GM18505 (cell line): ENCODE results near the gene HSD17B1.
"Not testable (repeated sequence)": the region's sequence is repeated elsewhere in the genome, so short reads cannot be mapped to it uniquely, and the experiment has no call there.

Experiments used
- ATAC-seq: cut with Tn5 transposase; IDR thresholded peaks from one replicate; pipeline ENCODE4 v1.9.1; 2021; ENCODE audit not compliant: unreplicated experiment
- POLR2A ChIP-seq: IDR thresholded peaks from 4 replicates; pipeline ENCODE4 v1.6.1; 2011; ENCODE audit warnings: borderline replicate concordance; ENCODE audit not compliant: insufficient read depth, insufficient read length; ENCODE audit errors: extremely low read depth

The HSD17B1 gene, protein sequence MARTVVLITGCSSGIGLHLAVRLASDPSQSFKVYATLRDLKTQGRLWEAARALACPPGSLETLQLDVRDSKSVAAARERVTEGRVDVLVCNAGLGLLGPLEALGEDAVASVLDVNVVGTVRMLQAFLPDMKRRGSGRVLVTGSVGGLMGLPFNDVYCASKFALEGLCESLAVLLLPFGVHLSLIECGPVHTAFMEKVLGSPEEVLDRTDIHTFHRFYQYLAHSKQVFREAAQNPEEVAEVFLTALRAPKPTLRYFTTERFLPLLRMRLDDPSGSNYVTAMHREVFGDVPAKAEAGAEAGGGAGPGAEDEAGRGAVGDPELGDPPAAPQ

DNA sequence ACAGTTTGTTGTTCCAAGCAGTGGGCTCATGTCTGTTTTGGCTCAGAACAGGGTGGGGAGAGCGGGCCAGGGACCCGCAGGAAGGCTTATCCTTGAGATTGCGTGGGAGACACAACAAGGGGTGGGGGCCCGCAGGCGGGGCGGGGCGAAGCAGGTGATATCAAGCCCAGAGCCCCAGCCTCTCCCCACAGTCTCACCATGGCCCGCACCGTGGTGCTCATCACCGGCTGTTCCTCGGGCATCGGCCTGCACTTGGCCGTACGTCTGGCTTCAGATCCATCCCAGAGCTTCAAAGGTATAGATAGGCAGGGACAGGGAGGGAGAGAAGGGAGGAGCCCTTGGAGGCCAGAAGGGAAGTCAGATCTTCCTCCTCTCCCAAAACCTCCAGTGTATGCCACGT lies at the start of gene HSD17B1:
TSS of gene HSD17B1 (plus strand) at position 188 of the 400 bp plus-strand sequence. CDS start at position 199, 11 bp downstream.
- not testable (repeated sequence) for ATAC-seq

DNA sequence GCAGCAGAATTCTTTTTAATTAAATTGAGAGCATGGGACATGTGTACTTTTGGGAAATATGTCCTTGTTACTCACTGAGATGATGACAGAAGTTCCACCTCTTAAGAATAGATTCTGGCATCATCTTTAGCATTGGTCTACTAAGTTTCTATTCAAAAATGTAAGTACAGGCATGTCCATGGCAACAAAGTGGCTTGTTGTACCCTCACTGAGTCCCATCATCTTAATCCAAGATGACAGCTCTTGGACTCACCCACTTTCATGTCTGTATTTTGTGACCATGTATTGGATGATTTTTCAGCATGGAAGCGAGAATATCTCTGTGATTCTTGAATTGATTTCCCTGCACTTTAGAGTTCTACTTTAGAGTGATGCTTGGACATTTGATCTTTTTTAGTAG lies 49.8 kb upstream of the HSD17B1 start:
- no peak for ATAC-seq

DNA sequence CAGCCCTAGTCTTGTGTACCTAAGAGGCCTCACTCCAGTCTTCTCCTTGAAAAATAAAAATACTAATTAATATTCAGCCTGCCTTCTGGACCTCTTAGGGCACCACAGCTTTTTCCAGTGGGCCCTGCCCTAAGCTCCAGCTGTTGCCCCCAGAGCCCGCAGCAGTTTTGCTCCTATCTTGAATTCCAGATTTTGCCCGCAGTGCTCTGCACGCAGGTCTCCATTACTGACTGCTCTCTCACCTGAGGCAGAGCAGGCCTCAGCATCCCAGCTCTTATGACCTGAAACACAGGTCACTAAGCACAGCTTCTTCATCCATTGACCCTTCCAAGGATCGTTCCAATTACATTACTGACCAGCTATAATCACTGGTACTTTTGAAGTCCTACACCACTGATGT lies 45.1 kb upstream of the HSD17B1 start:
- ATAC-seq = no peak
- TF ChIP-seq POLR2A = no peak

More for the DNA sequence above, 49.8 kb upstream of the HSD17B1 start:
- TF ChIP-seq POLR2A = no peak

DNA sequence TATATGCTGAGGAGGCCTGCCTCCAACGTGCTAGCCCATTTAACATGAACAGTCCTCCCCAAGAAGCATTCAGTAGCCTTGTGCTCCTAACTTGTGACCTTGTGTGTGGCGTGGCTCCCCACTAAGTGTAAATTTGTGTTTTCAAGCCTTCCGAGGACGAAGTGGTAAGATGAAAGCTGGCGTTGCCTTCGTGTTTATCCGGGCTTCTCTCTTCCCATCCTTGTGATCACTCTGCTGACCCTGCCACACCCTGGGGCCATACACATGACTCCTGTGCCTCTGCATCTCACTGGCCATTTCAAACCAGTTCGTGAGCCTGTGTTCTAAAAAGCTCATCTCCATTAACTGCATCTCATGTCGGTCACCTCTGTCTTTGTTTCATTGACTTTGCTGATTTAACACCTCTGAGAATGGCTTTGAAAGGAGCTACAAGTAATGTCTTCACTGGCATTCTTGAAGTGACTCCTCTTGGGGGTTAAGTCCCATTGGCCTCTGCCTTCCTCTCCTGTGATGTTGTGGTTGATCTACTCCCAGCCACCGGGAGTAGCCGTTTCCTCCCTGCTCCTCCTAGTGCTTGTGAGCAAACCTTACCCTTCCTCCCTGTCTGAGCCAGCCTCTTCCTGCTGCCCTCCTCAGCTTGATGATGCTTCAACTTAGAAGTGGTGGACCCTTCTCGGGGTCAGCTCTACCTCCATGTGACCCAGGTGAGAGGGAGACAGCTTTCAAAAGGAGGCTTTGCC lies 44.1 kb upstream of the HSD17B1 start:
- TF ChIP-seq POLR2A = no peak
- no peak for ATAC-seq

DNA sequence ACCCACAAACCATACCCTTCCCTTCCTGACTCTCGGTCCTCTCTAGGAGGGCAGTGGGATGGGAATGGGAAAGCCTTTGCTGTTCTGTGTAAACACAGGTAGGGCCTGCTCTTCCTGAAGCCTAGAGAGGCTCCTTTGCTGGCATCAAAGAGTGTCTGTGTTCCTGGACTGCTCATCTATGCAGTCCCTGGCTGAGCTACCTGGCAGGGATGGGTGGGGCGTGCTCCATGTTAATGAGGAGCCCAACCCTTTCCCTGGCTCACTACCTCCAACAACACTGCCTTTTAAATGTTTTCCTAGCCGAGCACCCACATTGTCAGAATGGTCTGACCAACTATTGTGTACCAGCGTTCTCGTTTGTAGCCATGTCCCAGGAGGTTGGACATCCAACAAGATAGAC lies 43.3 kb upstream of the HSD17B1 start:
- no peak for ATAC-seq
- TF ChIP-seq POLR2A = no peak

DNA sequence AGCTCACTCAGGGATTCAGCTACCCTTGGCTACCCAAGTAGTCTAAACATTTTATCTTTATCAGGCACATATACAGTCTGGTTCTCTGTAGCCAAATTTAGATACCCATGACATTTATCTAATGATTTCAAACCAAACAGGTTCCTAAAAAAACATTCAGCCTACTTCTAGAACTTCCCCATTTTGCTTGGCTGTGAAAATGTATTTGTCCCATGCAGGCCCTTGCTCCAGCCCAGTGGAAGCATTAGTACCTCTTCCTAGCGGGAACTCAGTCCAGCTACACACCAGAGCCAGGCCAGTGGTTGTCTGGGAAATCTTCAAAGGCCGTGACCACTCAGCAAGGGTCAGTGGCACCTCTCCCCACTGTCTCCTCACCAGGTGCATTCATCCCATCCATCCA lies 42.9 kb upstream of the HSD17B1 start:
- no peak for TF ChIP-seq POLR2A
- no peak for ATAC-seq

DNA sequence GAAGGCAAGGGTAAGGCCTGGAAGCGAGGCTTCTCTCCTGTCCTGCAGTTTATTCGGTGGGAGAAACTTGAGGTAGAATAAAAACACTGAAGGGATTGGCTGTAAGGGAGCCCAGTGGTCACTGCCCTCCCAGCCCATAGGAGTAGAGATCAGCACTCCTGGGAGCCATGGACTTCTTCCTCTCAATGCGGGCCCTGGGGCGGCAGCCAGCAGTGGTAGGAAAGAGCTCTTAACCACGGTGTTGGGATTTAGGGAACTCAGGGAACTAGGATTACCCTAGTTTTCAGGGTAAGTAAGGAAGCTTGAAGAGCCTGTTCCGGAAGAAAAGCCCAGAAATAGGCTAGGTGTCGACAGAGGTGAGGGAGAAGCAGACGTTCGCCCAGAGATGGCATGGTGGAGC lies 40.5 kb upstream of the HSD17B1 start:
- ATAC-seq = no peak
- no peak for TF ChIP-seq POLR2A

DNA sequence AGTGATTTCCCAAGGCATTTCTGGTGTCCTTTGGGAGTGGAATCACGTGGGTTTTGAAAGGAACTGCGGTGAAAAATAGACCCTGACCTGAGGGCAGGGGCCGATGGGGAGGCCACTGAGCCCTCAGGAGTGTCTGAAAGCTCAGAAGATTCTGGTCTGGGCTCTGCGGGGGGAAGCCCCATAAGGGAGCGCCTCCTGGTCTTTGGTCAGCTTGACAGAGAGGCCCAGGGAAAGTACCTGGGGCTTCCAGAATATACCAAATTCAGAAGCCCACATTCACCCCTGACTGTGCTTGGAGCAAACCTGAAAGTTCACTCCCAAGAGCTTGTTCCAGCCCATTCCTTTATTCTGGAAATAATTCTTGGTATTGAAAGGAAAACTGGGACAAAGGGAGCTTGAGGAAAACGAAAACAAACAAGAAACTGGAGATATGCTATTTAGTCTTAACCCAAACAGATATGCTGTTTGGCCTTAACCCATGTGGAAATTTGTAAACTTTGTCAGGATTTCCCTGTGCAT lies 39.9 kb upstream of the HSD17B1 start:
- no peak for ATAC-seq

DNA sequence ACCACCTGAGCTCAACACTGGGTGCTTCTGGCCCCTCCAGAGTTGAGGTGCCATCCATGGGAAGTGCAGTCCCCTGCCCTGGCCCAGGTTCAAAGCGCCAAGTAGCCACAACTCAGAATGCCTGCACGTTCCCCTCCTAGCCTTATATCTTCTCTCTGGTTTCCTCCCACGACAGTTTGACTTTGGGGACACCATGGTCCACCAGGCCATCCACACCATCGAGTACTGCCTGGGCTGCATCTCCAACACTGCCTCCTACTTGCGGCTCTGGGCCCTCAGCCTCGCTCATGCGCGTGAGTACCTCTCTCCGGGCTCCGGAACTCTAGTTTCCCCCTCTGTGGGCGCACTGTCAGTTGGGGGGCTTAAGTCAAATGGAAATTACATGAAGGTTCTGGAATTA lies 39.0 kb upstream of the HSD17B1 start:
- TF ChIP-seq POLR2A = no peak
- ATAC-seq = no peak

More for the DNA sequence above, 39.9 kb upstream of the HSD17B1 start:
- TF ChIP-seq POLR2A = no peak

DNA sequence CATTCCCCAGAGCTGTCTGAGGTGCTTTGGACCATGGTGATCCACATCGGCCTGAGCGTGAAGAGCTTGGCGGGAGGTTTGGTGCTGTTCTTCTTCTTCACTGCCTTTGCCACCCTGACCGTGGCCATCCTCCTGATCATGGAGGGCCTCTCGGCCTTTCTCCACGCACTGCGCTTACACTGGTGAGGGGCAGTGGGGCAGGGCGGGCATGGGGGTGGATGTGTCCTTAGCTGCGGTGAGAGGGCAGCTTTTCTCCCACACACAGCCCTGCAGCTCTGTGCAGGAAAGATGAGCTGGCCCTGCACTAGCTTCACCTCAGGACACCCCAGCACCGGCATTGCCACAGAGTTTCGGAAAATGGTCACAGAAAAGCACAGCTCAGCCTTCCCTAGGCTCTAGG lies 38.4 kb upstream of the HSD17B1 start:
- ATAC-seq = no peak
- TF ChIP-seq POLR2A = no peak

DNA sequence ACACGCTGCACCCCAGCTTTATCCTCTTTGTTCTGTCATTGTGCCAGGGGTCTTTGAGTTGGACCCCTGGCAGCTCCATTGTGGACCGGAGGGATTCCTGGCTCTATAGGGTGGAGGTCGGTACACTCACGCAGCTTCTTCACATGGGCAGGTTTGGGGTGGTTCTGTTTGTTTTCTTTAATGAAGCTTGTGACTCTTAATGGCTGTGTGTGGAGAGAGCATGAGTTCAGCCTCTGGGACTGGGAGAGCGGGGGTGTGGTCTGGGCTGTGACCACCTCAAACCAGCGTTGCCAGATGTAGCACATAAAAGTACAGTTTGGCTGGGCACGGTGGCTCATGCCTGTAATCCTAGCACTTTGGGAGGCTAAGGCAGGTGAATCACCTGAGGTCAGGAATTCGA lies 37.9 kb upstream of the HSD17B1 start:
- no peak for ATAC-seq
- no peak for TF ChIP-seq POLR2A

DNA sequence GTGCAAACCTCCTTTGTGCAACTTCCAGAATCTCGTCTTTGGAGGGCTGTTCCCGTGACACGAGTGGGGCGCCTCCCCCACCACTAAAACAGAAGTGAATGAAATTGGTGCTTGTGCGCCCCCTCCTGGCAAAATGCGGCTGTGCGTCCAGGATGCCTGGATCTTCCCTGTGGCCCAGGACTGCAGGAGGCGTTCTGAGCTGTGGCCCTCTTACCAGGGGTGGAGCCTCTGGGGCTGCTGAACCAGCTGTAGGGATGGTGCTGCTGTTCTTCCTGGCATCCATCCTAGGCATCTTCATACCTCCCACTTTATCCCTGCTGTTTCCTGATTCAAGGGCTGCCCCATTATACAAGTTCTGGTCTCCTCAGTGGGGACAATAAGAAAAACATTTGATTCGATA lies 35.2 kb upstream of the HSD17B1 start:
- TF ChIP-seq POLR2A = no peak
- no peak for ATAC-seq

DNA sequence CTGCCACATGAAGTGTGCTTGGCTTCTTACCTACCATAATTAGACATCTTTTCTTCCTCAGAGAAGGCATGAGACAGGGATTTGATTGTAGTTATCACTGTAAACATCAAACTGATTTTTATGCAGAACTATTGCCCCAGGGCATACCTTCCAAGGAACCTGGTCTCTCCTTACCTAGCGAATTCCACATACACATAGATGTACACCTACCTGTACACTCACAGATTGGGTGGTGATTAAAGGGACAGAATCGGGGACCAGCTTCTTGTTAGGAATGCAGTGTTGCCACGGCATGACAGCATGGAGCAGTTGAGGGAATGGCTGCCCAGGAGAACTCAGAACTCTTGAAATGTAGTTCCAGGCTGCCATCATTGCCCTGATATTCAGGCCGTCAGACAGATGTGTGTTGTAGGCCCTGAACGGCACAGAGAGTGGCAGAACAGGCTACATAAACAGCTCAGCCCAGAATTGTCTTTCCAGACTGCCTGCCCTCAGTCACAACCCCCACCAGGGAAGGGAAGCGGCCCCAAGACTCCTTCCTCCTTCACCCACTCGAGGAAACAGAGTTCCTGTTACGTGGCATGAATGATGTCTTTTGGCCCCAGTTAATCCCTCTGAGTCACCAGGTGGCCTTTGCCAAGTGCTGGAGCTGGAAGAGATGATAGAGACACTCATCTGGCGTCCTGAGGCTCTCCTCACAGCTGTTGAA lies 34.5 kb upstream of the HSD17B1 start:
- TF ChIP-seq POLR2A = no peak
- no peak for ATAC-seq
